MV-4-11 (cell line): ENCODE measurements around the gene PGA3.
"Not testable (repeated sequence)": the region's sequence is repeated elsewhere in the genome, so short reads cannot be mapped to it uniquely, and the experiment has no call there.

Source experiments
- DNase-seq: peaks from one replicate; lab custom pipeline; 2025; lab: John Stamatoyannopoulos, UW

Gene PGA3

DNA sequence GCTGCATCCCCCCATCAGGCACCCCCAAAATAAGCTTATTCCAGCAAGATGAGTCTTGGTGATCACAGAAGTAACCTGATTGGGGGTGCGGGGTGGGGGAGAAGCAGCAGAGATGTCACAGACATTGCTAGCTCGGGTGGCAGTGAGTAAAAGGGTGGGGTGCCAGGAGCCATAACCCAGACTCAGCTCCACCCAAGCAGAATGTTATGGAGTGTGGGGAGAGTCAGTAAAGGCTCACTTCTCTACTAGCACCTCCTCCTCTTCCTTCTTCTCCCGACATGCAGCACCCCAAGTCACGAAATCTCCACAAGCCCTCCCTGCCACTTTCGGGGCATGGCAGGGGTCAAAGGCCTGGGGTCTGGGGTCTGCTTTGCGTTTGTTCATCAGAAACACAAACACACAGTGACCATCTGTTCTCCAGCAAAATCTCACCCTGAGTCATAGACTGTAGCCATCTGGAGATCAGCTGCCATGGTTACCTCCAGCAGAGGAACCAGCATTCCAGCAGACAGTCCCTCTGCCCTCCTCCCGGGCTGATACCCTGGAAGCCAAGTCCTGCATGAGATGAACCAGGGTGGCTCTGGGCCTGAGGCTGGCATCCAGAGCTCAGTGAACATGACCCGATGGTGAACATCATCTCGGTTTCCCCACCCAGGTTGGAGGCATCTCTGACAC is 4.5 kb downstream of the PGA3 start:
- DNase-seq = not testable (repeated sequence)

DNA sequence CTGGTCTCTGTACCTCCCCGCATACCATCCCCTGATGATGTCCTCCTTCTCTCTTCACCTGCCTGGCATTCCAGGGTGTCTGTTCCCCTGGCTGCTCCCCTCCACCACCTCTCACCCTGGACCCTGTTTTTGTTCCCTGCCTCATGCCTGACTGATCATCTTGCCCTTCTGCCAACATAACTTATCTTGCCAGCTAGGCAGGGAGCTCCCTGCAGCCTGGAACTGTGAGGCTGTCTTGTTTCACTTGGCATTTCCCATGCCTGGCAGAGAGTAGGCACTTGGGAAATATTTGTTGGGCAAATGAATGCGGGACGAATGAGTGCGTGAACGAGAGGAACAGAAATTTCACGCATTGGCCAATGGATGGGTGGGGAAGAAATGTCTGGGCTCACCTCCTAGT is 7.3 kb downstream of the PGA3 start:
- DNase-seq = not testable (repeated sequence)

DNA sequence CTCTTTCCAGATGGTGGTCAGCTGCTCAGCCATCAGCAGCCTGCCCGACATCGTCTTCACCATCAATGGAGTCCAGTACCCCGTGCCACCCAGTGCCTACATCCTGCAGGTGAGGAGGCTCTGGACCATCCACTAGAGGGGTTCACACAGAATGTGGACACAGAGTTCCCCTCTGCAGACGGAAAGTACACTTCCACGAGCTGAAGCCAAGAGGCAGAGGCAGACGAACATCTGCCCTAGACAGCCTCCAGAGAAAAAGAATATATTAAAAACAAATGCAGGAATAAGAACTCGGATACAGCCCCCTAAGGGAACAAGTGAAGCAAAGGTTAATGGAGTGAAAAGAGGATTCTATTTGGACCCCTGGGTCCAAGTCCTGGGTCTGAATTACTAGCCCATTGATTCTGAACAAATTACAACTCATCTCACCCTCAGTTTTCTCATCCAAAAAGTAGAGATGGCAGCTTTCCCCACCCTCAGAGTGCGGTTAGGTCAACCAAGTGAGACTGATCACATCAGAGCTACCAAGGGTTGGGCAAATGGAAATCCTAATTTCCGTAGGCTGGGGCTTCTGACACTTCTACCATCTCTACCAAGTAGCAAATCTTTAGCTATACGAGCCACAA is 8.1 kb downstream of the PGA3 start:
- not testable (repeated sequence) for DNase-seq

DNA sequence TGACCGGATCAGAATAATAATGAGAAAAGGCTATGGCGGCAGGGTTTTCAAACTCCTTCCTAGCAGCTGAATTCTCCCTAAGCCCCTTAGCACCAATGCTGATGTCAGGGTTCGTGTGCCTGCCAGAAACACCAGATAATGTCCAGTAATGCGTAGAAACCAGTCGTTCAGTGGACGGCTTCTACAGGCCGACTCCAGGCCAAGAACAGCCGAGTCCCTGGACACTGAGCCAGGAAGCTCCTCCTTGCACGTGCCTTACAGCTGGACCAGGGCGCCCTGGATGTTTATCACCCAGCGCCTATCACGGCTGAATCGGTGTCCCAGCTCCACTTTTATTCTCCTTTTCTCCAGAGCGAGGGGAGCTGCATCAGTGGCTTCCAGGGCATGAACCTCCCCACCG is 8.9 kb downstream of the PGA3 start:
- not testable (repeated sequence) for DNase-seq

DNA sequence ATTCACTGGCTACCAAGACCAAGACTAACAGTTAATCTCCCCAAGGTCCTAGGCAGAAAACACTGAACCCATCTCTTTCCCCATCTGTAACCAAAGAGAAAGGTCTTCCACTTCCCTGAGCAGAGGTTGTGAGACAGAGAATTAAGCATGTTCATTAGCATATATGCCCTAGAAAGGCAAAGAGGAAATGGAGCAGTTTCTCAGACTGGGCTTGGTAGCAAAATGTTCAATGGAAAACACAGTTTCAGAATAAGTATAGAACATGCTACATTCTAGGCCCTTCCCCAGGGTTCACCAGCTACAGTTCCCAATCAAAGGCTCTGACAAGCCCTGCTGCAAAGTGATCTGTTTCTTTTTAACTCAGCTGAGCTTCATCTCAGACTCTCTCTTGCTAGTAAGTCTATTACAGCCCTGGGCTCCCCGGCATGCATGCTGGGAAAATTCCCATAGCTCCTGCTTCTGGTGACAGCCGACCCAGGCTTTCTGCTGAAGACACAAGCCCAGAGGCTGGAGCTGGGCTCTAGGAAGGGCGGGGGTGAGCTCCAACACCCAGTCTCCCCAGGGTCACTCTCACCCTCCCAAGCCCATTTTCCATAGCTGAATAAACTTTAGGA is 10.5 kb downstream of the PGA3 start:
- not testable (repeated sequence) for DNase-seq

DNA sequence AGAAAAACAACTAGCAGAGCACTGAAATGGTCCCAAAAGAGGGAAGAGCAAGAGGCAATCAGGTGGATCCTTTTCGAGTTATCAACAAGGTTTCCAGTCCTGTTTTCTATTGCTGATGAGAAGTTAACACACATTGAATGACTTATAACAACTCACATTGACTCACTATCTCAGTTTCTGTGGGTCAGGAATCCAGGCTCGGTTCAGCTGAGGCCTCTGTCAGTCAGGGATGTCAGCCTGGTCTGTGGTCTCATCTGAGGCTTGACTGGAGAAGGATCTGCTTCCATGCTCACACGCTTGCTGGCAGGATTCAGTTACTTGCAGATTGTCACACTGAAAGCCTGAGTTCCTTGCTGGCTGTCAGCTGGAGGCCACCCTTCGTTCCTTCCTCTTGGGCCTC is 15.0 kb downstream of the PGA3 start:
- not testable (repeated sequence) for DNase-seq

DNA sequence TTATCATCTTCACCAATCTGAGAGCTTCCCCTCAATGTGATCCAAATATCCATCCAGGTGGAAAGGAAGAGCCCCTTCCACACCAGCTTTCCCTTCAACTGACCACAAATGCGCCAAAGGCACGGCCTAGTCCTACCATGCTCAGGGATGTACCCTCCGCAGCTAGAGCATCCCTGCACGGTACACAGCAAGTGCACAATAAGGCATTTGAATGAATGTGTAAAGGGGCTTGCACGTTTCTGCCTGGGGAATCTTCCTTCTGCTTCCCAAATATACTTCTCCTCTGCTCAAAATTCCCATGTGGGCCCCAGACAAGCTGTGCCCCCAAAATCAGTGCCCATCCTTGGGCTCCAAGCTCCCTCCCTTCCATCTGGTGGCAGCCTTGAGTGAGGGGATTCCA is 15.7 kb downstream of the PGA3 start:
- not testable (repeated sequence) for DNase-seq

DNA sequence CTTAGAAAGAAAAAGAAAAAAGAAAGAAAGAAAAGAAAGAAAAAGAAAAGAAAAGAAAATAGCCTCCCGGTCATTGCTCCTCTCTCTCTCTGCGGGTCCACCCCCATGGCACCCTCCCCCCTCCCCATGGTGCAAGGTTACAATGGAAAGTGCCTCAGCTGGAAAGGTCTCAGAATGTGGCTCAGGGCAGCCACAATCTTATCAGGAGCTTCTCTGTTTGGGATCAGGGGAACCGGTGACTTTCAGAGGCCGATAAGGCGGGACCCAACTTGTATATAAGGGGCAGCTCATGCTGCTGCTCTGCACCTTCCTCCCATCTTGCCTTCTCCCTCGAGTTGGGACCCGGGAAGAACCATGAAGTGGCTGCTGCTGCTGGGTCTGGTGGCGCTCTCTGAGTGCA is 18.7 kb downstream of the PGA3 start, which contains the start of gene PGA4:
Gene PGA4, plus strand, starts transcription at position 301 of the 400 bp plus-strand sequence. Its CDS starts 54 bp downstream, at position 355.
- DNase-seq = not testable (repeated sequence)

DNA sequence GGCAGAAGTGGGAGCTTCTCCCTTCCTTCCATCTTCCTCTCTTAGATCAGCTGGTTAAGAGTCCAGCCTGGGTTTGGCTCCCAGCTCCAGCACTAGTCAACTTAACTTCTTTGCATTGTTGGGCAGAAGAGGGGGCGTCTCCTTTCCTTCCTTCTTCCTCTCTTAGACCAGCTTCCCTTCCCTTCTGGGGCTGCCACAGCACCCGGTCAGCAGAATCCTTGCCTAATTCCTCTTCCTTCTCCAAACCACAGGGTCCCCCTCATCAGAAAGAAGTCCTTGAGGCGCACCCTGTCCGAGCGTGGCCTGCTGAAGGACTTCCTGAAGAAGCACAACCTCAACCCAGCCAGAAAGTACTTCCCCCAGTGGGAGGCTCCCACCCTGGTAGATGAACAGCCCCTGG is 19.4 kb downstream of the PGA3 start:
- not testable (repeated sequence) for DNase-seq

DNA sequence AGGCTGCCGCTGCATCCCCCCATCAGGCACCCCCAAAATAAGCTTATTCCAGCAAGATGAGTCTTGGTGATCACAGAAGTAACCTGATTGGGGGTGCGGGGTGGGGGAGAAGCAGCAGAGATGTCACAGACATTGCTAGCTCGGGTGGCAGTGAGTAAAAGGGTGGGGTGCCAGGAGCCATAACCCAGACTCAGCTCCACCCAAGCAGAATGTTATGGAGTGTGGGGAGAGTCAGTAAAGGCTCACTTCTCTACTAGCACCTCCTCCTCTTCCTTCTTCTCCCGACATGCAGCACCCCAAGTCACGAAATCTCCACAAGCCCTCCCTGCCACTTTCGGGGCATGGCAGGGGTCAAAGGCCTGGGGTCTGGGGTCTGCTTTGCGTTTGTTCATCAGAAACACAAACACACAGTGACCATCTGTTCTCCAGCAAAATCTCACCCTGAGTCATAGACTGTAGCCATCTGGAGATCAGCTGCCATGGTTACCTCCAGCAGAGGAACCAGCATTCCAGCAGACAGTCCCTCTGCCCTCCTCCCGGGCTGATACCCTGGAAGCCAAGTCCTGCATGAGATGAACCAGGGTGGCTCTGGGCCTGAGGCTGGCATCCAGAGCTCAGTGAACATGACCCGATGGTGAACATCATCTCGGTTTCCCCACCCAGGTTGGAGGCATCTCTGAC is 23.3 kb downstream of the PGA3 start:
- DNase-seq = not testable (repeated sequence)

DNA sequence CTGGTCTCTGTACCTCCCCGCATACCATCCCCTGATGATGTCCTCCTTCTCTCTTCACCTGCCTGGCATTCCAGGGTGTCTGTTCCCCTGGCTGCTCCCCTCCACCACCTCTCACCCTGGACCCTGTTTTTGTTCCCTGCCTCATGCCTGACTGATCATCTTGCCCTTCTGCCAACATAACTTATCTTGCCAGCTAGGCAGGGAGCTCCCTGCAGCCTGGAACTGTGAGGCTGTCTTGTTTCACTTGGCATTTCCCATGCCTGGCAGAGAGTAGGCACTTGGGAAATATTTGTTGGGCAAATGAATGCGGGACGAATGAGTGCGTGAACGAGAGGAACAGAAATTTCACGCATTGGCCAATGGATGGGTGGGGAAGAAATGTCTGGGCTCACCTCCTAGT is 26.1 kb downstream of the PGA3 start:
- DNase-seq = not testable (repeated sequence)

DNA sequence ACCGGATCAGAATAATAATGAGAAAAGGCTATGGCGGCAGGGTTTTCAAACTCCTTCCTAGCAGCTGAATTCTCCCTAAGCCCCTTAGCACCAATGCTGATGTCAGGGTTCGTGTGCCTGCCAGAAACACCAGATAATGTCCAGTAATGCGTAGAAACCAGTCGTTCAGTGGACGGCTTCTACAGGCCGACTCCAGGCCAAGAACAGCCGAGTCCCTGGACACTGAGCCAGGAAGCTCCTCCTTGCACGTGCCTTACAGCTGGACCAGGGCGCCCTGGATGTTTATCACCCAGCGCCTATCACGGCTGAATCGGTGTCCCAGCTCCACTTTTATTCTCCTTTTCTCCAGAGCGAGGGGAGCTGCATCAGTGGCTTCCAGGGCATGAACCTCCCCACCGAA is 27.7 kb downstream of the PGA3 start:
- DNase-seq = not testable (repeated sequence)

DNA sequence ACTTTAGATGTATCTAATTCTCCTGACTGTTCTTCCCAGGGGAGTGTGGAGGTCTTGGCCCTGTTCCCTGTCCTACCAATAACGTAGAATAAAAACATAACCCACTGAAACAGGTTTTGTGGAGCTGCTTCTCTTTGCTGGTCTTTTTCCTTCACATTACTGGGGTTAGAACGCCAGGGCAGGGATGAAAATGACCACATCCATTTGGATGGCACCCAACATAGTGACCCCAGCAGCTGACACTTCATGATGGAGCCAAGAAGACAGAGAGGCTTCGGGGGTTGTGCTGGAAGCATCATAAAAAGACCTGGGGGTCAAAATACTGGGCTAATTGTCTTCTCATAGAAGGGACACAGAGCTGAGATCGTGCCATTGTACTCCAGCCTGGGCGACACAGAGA is 28.3 kb downstream of the PGA3 start:
- DNase-seq = not testable (repeated sequence)

DNA sequence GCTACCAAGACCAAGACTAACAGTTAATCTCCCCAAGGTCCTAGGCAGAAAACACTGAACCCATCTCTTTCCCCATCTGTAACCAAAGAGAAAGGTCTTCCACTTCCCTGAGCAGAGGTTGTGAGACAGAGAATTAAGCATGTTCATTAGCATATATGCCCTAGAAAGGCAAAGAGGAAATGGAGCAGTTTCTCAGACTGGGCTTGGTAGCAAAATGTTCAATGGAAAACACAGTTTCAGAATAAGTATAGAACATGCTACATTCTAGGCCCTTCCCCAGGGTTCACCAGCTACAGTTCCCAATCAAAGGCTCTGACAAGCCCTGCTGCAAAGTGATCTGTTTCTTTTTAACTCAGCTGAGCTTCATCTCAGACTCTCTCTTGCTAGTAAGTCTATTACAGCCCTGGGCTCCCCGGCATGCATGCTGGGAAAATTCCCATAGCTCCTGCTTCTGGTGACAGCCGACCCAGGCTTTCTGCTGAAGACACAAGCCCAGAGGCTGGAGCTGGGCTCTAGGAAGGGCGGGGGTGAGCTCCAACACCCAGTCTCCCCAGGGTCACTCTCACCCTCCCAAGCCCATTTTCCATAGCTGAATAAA is 29.3 kb downstream of the PGA3 start:
- not testable (repeated sequence) for DNase-seq

DNA sequence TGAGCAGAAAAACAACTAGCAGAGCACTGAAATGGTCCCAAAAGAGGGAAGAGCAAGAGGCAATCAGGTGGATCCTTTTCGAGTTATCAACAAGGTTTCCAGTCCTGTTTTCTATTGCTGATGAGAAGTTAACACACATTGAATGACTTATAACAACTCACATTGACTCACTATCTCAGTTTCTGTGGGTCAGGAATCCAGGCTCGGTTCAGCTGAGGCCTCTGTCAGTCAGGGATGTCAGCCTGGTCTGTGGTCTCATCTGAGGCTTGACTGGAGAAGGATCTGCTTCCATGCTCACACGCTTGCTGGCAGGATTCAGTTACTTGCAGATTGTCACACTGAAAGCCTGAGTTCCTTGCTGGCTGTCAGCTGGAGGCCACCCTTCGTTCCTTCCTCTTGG is 33.8 kb downstream of the PGA3 start:
- not testable (repeated sequence) for DNase-seq

DNA sequence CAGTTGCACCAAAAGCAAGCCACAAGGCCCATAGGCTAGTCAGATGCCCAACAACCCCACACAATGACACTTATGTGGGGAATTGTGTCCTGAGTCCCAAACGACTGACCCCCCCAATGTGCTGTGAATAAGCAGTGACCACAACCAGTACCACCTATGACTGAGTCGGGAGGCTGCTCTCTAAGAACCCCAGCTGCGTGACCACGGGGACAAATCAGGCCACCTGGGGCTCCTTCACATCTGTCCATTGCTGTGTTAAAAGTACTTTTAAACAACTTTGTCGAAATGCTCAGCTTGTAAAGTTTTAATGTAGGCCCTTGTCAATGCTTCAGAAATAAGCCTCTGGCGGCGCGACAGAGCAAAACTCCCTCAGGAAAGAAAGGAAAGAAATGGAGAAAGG is 37.0 kb downstream of the PGA3 start:
- DNase-seq = not testable (repeated sequence)

DNA sequence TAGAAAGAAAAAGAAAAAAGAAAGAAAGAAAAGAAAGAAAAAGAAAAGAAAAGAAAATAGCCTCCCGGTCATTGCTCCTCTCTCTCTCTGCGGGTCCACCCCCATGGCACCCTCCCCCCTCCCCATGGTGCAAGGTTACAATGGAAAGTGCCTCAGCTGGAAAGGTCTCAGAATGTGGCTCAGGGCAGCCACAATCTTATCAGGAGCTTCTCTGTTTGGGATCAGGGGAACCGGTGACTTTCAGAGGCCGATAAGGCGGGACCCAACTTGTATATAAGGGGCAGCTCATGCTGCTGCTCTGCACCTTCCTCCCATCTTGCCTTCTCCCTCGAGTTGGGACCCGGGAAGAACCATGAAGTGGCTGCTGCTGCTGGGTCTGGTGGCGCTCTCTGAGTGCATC is 37.6 kb downstream of the PGA3 start, which contains the start of gene PGA5:
Gene PGA5, plus strand, starts transcription at position 301 of the 400 bp plus-strand sequence. Its CDS starts 52 bp downstream, at position 353.
- not testable (repeated sequence) for DNase-seq

DNA sequence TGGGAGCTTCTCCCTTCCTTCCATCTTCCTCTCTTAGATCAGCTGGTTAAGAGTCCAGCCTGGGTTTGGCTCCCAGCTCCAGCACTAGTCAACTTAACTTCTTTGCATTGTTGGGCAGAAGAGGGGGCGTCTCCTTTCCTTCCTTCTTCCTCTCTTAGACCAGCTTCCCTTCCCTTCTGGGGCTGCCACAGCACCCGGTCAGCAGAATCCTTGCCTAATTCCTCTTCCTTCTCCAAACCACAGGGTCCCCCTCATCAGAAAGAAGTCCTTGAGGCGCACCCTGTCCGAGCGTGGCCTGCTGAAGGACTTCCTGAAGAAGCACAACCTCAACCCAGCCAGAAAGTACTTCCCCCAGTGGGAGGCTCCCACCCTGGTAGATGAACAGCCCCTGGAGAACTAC is 38.2 kb downstream of the PGA3 start:
- not testable (repeated sequence) for DNase-seq

DNA sequence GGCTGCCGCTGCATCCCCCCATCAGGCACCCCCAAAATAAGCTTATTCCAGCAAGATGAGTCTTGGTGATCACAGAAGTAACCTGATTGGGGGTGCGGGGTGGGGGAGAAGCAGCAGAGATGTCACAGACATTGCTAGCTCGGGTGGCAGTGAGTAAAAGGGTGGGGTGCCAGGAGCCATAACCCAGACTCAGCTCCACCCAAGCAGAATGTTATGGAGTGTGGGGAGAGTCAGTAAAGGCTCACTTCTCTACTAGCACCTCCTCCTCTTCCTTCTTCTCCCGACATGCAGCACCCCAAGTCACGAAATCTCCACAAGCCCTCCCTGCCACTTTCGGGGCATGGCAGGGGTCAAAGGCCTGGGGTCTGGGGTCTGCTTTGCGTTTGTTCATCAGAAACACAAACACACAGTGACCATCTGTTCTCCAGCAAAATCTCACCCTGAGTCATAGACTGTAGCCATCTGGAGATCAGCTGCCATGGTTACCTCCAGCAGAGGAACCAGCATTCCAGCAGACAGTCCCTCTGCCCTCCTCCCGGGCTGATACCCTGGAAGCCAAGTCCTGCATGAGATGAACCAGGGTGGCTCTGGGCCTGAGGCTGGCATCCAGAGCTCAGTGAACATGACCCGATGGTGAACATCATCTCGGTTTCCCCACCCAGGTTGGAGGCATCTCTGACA is 42.1 kb downstream of the PGA3 start:
- not testable (repeated sequence) for DNase-seq

DNA sequence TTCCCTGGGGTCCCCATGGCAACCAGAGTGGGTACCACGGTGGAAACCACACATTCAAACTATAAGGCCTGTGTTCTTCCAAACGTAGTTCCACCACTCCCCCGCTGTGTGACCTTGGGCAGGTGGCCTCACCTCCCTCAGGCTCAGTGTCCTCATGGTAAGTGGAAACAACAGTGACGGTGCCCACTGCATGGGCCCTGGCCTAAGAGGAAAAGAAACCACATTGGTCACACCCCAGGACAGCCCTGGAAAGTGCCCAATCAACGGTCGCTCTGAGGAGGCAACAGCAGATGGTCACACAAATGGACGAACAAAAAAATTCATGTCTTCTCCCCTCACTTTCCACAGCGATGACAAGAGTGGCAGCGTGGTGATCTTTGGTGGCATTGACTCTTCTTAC is 44.8 kb downstream of the PGA3 start:
- not testable (repeated sequence) for DNase-seq

DNA sequence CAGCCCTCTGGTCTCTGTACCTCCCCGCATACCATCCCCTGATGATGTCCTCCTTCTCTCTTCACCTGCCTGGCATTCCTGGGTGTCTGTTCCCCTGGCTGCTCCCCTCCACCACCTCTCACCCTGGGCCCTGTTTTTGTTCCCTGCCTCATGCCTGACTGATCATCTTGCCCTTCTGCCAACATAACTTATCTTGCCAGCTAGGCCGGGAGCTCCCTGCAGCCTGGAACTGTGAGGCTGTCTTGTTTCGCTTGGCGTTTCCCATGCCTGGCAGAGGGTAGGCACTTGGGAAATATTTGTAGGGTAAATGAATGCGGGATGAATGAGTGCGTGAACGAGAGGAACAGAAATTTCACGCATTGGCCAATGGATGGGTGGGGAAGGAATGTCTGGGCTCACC is 45.9 kb downstream of the PGA3 start:
- not testable (repeated sequence) for DNase-seq
